GM04503 (cell line): ENCODE results near the gene RPL13A.
"Not testable (repeated sequence)": the region's sequence is repeated elsewhere in the genome, so short reads cannot be mapped to it uniquely, and the experiment has no call there.

Experiments used
- DNase-seq: peaks from one replicate; pipeline ENCODE4 v3.0.0-alpha.2; 2012; ENCODE audit warnings: low read depth

The RPL13A gene

GRCh38 chr19:49456326-49456725, 31.1 kb upstream of the RPL13A start:
- DNase-seq: peak; percentile 43

GRCh38 chr19:49458567-49458903, 28.9 kb upstream of the RPL13A start:
- DNase-seq: no peak

GRCh38 chr19:49459388-49459787, 28.0 kb upstream of the RPL13A start:
- no peak for DNase-seq

- not testable (repeated sequence) for DNase-seq
Observed at GRCh38 chr19:49461130-49461529, 26.3 kb upstream of the RPL13A start.

- no peak for DNase-seq
Observed at GRCh38 chr19:49461656-49462055, 25.8 kb upstream of the RPL13A start.

GRCh38 chr19:49462492-49462891, 24.9 kb upstream of the RPL13A start:
- DNase-seq: no peak

GRCh38 chr19:49463960-49464740, 23.3 kb upstream of the RPL13A start:
- DNase-seq: no peak

GRCh38 chr19:49465371-49465770, 22.0 kb upstream of the RPL13A start:
- DNase-seq: no peak

- no peak for DNase-seq
Observed at GRCh38 chr19:49468199-49468598, 19.2 kb upstream of the RPL13A start.

GRCh38 chr19:49468746-49469447, 18.5 kb upstream of the RPL13A start:
- peak; percentile 42 for DNase-seq

GRCh38 chr19:49469828-49470614, 17.4 kb upstream of the RPL13A start:
- no peak for DNase-seq

GRCh38 chr19:49470615-49470978, 16.8 kb upstream of the RPL13A start:
- DNase-seq: no peak

GRCh38 chr19:49472936-49473335, 14.5 kb upstream of the RPL13A start:
- DNase-seq: no peak

GRCh38 chr19:49473501-49473867, 13.9 kb upstream of the RPL13A start:
- not testable (repeated sequence) for DNase-seq

GRCh38 chr19:49473868-49474541, 13.4 kb upstream of the RPL13A start, which contains the start of gene FLT3LG:
FLT3LG (plus strand) TSS chr19:49474215; CDS start chr19:49474640, 425 bp downstream.
- no peak for DNase-seq

GRCh38 chr19:49474542-49474924, 12.9 kb upstream of the RPL13A start:
- DNase-seq: no peak

- no peak for DNase-seq
Observed at GRCh38 chr19:49475191-49475917, 12.1 kb upstream of the RPL13A start.

GRCh38 chr19:49475995-49476880, 11.2 kb upstream of the RPL13A start:
- no peak for DNase-seq

GRCh38 chr19:49479975-49480628, 7.3 kb upstream of the RPL13A start:
- DNase-seq: no peak
